Neuron (in vitro differentiated cells): ENCODE data around the gene KCNC1.

Experiments
- H2AFZ ChIP-seq: one replicate; pipeline ENCODE4 v1.6.1; 2013; ENCODE audit warnings: low read depth, mild to moderate bottlenecking, inconsistent platforms, low read length, moderate library complexity
- H3K27me3 ChIP-seq: one replicate; pipeline ENCODE4 v1.6.1; 2013; ENCODE audit warnings: low read length; ENCODE audit not compliant: insufficient read depth
- H3K36me3 ChIP-seq: one replicate; pipeline ENCODE4 v1.6.1; 2013; ENCODE audit warnings: low read length; ENCODE audit not compliant: insufficient read depth
- H3K4me1 ChIP-seq: one replicate; pipeline ENCODE4 v1.6.1; 2013; ENCODE audit warnings: low read length; ENCODE audit not compliant: insufficient read depth
- H3K4me3 ChIP-seq: 2 replicates; pipeline ENCODE4 v1.5.1; 2013; ENCODE audit warnings: mild to moderate bottlenecking, low read length, moderate library complexity
- H3K9me3 ChIP-seq: one replicate; pipeline ENCODE4 v1.6.1; 2013; ENCODE audit warnings: low read length

The KCNC1 gene

GRCh38 chr11:17794981-17795380 lies 60.4 kb downstream of the KCNC1 start:
- Histone ChIP-seq H3K27me3 (no peaks in the 10 kb centered on the region), H2AFZ (no peak overlapping the region), H3K4me1 (no peaks in the 10 kb centered on the region), H3K9me3 (no peaks in the 10 kb centered on the region), H3K4me3 (no peak overlapping the region), H3K36me3 (no peaks in the 10 kb centered on the region)

DNA sequence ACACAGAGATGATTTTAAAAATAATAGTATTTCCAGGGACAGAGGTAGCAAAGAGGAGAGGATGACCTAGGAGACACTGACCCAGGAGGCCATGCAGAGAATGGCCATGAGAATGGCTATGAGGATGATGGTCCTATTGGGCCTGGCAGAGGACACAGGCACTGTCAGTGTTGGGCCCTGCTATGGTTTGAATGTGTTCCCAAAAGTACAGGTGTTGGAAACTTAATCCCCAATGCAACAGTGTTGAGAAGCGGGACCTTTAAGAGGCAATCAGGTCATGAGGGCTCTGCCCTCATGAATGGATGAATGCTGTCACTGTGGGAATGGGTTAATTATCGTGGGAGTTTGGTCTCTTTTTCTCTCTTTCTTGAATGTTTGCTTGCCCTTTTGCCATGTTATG lies 61.6 kb downstream of the KCNC1 start:
- H2AFZ ChIP-seq, result no peak overlapping the region
- H3K9me3 ChIP-seq, result peaks cover 2% of the 10 kb centered on the region
- peaks cover under 1% of the 10 kb centered on the region for H3K4me1 ChIP-seq
- no peaks in the 10 kb centered on the region for H3K27me3 ChIP-seq
- H3K4me3 ChIP-seq, result no peak overlapping the region
- H3K36me3 ChIP-seq, result no peaks in the 10 kb centered on the region

DNA sequence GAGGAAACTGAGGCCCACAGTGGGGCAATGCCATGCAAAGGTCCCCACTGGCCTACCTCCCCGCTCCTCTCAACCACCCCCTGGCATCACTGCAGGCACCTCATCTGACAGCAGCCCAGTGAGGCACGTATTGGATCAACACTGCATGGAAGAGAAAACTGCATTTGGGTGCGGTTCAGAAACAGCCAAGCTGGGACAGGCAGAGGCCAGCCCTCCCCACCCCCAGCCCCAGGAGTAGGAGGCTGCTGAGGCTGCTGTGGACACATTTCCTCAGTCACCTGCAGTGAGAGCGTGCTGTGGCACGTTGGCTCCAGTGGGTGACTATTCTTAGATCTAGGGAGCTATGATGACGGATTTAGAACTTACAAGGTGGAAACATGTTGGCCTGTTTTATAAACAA lies 63.7 kb downstream of the KCNC1 start:
- H3K27me3 ChIP-seq, result no peaks in the 10 kb centered on the region
- no peak overlapping the region for H3K4me3 ChIP-seq
- H3K4me1 ChIP-seq, result peaks cover 10% of the 10 kb centered on the region
- no peak overlapping the region for H2AFZ ChIP-seq
- no peaks in the 10 kb centered on the region for H3K36me3 ChIP-seq
- H3K9me3 ChIP-seq, result peaks cover 2% of the 10 kb centered on the region

GRCh38 chr11:17798716-17799115 lies 64.1 kb downstream of the KCNC1 start:
- no peaks in the 10 kb centered on the region for H3K27me3 ChIP-seq
- H3K9me3 ChIP-seq, result peaks cover 2% of the 10 kb centered on the region
- H3K4me3 ChIP-seq, result no peak overlapping the region
- H3K36me3 ChIP-seq, result no peaks in the 10 kb centered on the region
- peaks cover 14% of the 10 kb centered on the region for H3K4me1 ChIP-seq
- H2AFZ ChIP-seq, result no peak overlapping the region

- Histone ChIP-seq H2AFZ (no peak overlapping the region), H3K9me3 (peaks cover 2% of the 10 kb centered on the region)
These were observed 64.6 kb downstream of the KCNC1 start for GRCh38 chr11:17799147-17799546.

DNA sequence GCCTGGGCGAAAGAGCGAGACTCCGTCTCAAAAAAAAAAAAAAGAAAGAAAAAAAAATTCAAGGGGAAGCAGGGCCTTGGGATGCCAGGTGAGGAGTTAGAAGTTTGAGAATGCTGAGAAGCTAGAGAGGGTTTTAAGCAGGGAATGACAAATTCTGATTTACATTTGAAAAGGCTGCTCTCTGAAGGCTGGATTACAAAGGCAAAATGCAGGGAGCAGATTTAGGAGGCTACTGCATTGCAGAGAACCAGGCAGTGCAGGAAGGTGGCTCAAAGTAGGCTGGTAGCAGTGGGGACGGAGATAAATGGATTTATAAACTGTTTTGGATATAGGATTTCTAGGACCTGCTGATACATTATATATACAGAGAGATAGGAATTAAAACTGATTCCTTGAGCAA lies 66.6 kb downstream of the KCNC1 start:
- Histone ChIP-seq H2AFZ (no peak overlapping the region), H3K4me1 (peaks cover 26% of the 10 kb centered on the region), H3K9me3 (peaks cover 2% of the 10 kb centered on the region), H3K36me3 (no peaks in the 10 kb centered on the region), H3K27me3 (no peaks in the 10 kb centered on the region), H3K4me3 (no peak overlapping the region)

More at GRCh38 chr11:17799147-17799546, 64.6 kb downstream of the KCNC1 start:
- H3K4me3 ChIP-seq, result no peak overlapping the region
- H3K4me1 ChIP-seq, result peaks cover 19% of the 10 kb centered on the region
- H3K27me3 ChIP-seq, result no peaks in the 10 kb centered on the region
- no peaks in the 10 kb centered on the region for H3K36me3 ChIP-seq

- no peak overlapping the region for H2AFZ ChIP-seq
- H3K4me1 ChIP-seq, result peaks cover 40% of the 10 kb centered on the region
- no peaks in the 10 kb centered on the region for H3K27me3 ChIP-seq
- H3K9me3 ChIP-seq, result peaks cover 2% of the 10 kb centered on the region
- H3K36me3 ChIP-seq, result no peaks in the 10 kb centered on the region
- H3K4me3 ChIP-seq, result no peak overlapping the region
These were observed 67.9 kb downstream of the KCNC1 start for GRCh38 chr11:17802491-17802890.

- H3K4me3 ChIP-seq, result no peak overlapping the region
- H2AFZ ChIP-seq, result no peak overlapping the region
- peaks cover 45% of the 10 kb centered on the region for H3K4me1 ChIP-seq
- H3K27me3 ChIP-seq, result no peaks in the 10 kb centered on the region
- peaks cover 2% of the 10 kb centered on the region for H3K9me3 ChIP-seq
- H3K36me3 ChIP-seq, result no peaks in the 10 kb centered on the region
These were observed 69.3 kb downstream of the KCNC1 start for GRCh38 chr11:17803754-17804334.

- no peaks in the 10 kb centered on the region for H3K36me3 ChIP-seq
- no peaks in the 10 kb centered on the region for H3K27me3 ChIP-seq
- H3K4me1 ChIP-seq, result peaks cover 45% of the 10 kb centered on the region
These were observed 70.5 kb downstream of the KCNC1 start for GRCh38 chr11:17805043-17805442.

GRCh38 chr11:17805873-17806272 lies 71.3 kb downstream of the KCNC1 start:
- H3K4me3 ChIP-seq, result no peak overlapping the region
- no peak overlapping the region for H2AFZ ChIP-seq
- H3K27me3 ChIP-seq, result no peaks in the 10 kb centered on the region
- H3K9me3 ChIP-seq, result no peaks in the 10 kb centered on the region
- no peaks in the 10 kb centered on the region for H3K36me3 ChIP-seq
- peaks cover 51% of the 10 kb centered on the region for H3K4me1 ChIP-seq

More at GRCh38 chr11:17805043-17805442, 70.5 kb downstream of the KCNC1 start:
- Histone ChIP-seq H3K9me3 (peaks cover 2% of the 10 kb centered on the region), H2AFZ (no peak overlapping the region), H3K4me3 (no peak overlapping the region)

DNA sequence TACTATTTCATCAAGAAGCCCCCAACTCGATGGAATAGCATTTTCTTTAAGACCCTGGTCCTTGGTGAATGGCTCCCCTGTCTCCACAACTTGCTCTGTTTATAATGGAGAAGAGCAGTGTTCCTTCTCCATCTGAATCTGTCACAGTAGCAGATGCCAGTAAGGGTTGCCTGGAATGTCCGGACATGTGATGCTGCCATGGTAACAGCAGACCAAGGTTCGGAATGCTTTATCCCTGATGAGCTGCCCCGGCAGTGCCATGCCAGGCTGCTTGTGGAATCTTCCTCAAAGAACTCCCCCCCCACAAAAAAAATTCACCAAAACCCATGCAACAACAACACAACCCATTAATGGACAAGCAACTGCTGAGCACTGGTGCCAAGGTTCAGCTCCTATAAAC lies 72.5 kb downstream of the KCNC1 start:
- peaks cover 57% of the 10 kb centered on the region for H3K4me1 ChIP-seq
- H3K36me3 ChIP-seq, result no peaks in the 10 kb centered on the region
- H2AFZ ChIP-seq, result no peak overlapping the region
- H3K4me3 ChIP-seq, result no peak overlapping the region
- no peaks in the 10 kb centered on the region for H3K27me3 ChIP-seq
- H3K9me3 ChIP-seq, result no peaks in the 10 kb centered on the region

DNA sequence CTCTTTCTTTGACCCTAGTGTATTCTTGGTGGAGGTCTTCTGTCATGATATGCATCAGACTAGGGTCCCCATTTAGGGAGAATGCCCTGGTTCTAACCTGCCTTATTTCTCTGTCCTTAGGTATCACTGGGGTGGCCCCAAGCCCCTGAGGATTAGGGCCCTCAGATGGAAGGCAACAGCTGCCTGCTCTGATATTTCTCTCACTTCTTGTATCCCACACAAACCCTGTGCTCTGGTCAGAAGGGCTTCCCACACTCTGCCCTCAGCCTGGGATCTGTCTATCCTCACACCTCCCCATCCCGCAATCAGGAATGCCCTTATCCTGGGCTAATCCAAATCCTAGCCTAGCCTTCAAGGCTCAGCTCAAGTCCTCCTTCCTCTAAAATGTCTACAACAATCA lies 75.5 kb downstream of the KCNC1 start:
- Histone ChIP-seq H3K9me3 (no peaks in the 10 kb centered on the region), H3K27me3 (no peaks in the 10 kb centered on the region), H2AFZ (no peak overlapping the region), H3K36me3 (no peaks in the 10 kb centered on the region), H3K4me3 (no peak overlapping the region), H3K4me1 (peaks cover 44% of the 10 kb centered on the region)

GRCh38 chr11:17810746-17811145 lies 76.2 kb downstream of the KCNC1 start:
- Histone ChIP-seq H3K27me3 (no peaks in the 10 kb centered on the region), H3K4me3 (no peak overlapping the region), H2AFZ (no peak overlapping the region), H3K9me3 (no peaks in the 10 kb centered on the region), H3K4me1 (peaks cover 44% of the 10 kb centered on the region), H3K36me3 (no peaks in the 10 kb centered on the region)

GRCh38 chr11:17811352-17811751 lies 76.8 kb downstream of the KCNC1 start:
- H3K36me3 ChIP-seq, result no peaks in the 10 kb centered on the region
- no peaks in the 10 kb centered on the region for H3K9me3 ChIP-seq
- no peak overlapping the region for H2AFZ ChIP-seq
- H3K27me3 ChIP-seq, result no peaks in the 10 kb centered on the region
- H3K4me1 ChIP-seq, result peaks cover 39% of the 10 kb centered on the region
- H3K4me3 ChIP-seq, result no peak overlapping the region
